CD8-positive, alpha-beta memory T cell (primary cell): ENCODE data around the gene VPS13D. TPM values are rescaled to one million over a fixed set of nuclear protein-coding genes. Genes with fewer than 3 reads are reported as not detected.

ENCODE experiments used
- CTCF ChIA-PET: fragments of 350-600 bp; sonication (Branson Sonifier 250); formaldehyde crosslinking; loops from one replicate; lab custom pipeline; 2021; ENCODE audit warnings: antibody characterized with exemption; lab: Charles Lee
- POLR2A ChIA-PET: fragments of 350-600 bp; sonication (Branson Sonifier 250); formaldehyde crosslinking; loops from one replicate; lab custom pipeline; 2021; ENCODE audit warnings: antibody characterized with exemption; lab: Charles Lee
- DNase-seq, 5 donors: peaks; one replicate each; pipeline versions ENCODE4 v3.0.0 to v3.0.0-alpha.2; 2020 to 2022; ENCODE audit warnings: mixed read lengths in 1 of 5
- H3K27ac ChIP-seq: one replicate; pipeline ENCODE4 v1.7.0; 2013; ENCODE audit warnings: low read depth, mild to moderate bottlenecking, low read length, moderate library complexity
- H3K27me3 ChIP-seq: 2 replicates; pipeline ENCODE4 v1.7.0; 2013; ENCODE audit warnings: low read length, mild to moderate bottlenecking; ENCODE audit not compliant: insufficient read depth, poor library complexity, severe bottlenecking
- H3K36me3 ChIP-seq: 2 replicates; pipeline ENCODE4 v1.7.0; 2013; ENCODE audit warnings: mild to moderate bottlenecking, low read length, moderate library complexity; ENCODE audit not compliant: insufficient read depth
- H3K4me1 ChIP-seq: 2 replicates; pipeline ENCODE4 v1.7.0; 2013; ENCODE audit warnings: mild to moderate bottlenecking, low read length, moderate library complexity; ENCODE audit not compliant: insufficient read depth
- H3K4me3 ChIP-seq: 2 replicates; pipeline ENCODE4 v1.7.0; 2013; ENCODE audit warnings: mild to moderate bottlenecking, low read length
- H3K9me3 ChIP-seq: 2 replicates; pipeline ENCODE4 v1.7.0; 2013; ENCODE audit warnings: mild to moderate bottlenecking, low read length
- H3K27ac Mint-ChIP-seq, 8 donors: one replicate each; pipeline ENCODE4 v1.8.0; 2020 to 2021; ENCODE audit warnings: mixed read lengths in 8 of 8, mild to moderate bottlenecking in 6 of 8, inconsistent platforms in 3 of 8, moderate library complexity in 3 of 8
- H3K27me3 Mint-ChIP-seq, 2 donors: one replicate each; pipeline ENCODE4 v1.8.0; 2020 to 2021; ENCODE audit warnings: mixed read lengths in 2 of 2, mild to moderate bottlenecking in 1 of 2, moderate library complexity in 1 of 2
- H3K36me3 Mint-ChIP-seq, 3 donors: one replicate each; pipeline ENCODE4 v1.8.0; 2020 to 2021; ENCODE audit warnings: mixed read lengths in 3 of 3, inconsistent platforms in 1 of 3, mild to moderate bottlenecking in 1 of 3
- H3K4me1 Mint-ChIP-seq, 3 donors: one replicate each; pipeline ENCODE4 v1.8.0; 2020 to 2021; ENCODE audit warnings: mixed read lengths in 3 of 3, inconsistent platforms in 1 of 3, mild to moderate bottlenecking in 1 of 3
- H3K4me3 Mint-ChIP-seq, 7 donors: one replicate each; pipeline ENCODE4 v1.8.0; 2020 to 2021; ENCODE audit warnings: mixed read lengths in 7 of 7, mild to moderate bottlenecking in 6 of 7, moderate library complexity in 4 of 7, inconsistent platforms in 2 of 7
- H3K9me3 Mint-ChIP-seq, 5 donors: one replicate each; pipeline ENCODE4 v1.8.0; 2020 to 2022; ENCODE audit warnings: mixed read lengths in 5 of 5, mild to moderate bottlenecking in 3 of 5, moderate library complexity in 2 of 5, inconsistent platforms in 1 of 5
- polyA plus RNA-seq: library from polyadenylated mRNA; unstranded; fragments of 300-500 nt; fragmentation: Illumina TruSeq; gene quantifications from one replicate; pipeline ENCODE4 v1.2.3, GENCODE V29; 2021
- total RNA-seq, 2 experiments: library from RNA; stranded (reverse); gene quantifications; one replicate each; pipeline ENCODE4 v1.2.3, GENCODE V29; 2021

VPS13D gene
- total and polyA plus RNA-seq, 3 experiments from 2014 or later: 9.7 to 28.5 (median 24.1) TPM

DNA sequence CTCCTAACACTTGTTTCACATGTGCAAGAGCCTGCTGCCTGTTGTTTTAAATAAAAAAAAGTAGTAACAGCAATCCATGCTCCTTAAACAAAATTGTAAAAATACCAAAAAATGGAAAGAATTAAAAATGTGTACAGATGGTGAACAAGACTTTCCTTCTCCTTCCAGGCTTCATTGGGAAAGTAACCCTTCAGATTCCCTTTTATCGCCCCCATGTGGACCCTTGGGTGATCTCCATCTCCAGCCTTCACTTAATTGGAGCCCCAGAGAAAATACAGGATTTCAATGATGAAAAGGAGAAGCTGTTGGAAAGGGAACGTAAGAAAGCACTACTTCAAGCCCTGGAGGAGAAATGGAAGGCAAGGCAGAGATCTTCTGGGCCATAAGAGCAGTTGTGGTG, 14.2 kb downstream of the VPS13D start:
- no peak for DNase-seq
- POLR2A ChIA-PET: no interaction called here
- no peaks in the 10 kb centered on the region for H3K9me3 Mint-ChIP-seq

DNA sequence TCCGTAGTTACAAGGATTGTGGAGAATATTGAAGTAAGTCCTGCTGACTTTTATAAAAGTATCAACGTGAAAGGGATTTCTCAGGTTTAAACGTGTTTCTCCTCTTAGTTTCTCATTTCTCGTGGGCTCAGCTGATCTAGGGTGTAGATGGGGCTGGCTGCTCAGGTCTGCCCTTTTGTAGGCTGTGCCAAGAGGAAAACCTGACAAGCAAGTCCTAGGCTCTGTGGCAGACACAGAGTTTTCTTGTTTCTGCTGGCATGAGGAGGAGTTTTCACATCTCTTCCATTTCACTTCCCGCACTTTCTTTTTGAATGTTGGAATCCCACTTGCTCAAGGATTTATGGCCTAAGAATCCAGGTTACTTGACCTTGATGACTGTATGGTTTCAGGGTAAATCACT, 14.8 kb downstream of the VPS13D start:
- Histone ChIP-seq H3K36me3 (peaks cover 45% of the 10 kb centered on the region), H3K27ac (no peak overlapping the region), H3K4me1 (no peaks in the 10 kb centered on the region), H3K4me3 (no peak overlapping the region), H3K9me3 (no peaks in the 10 kb centered on the region), H3K27me3 (no peaks in the 10 kb centered on the region)
- H3K36me3 Mint-ChIP-seq: peaks cover 3 to 80% (median 22%) of the 10 kb centered on the region in 3 donors
- peaks cover 5 to 14% (median 8%) of the 10 kb centered on the region in 3 donors for H3K4me1 Mint-ChIP-seq
- ChIA-PET CTCF (interaction anchor here (0.9 to 1.1 kb wide), 2 partner anchors 10 to 34 kb away, joined by 3 to 4 read pairs; no protein-coding TSS in a partner anchor), POLR2A (no interaction called here)
- no peak for DNase-seq
- H3K9me3 Mint-ChIP-seq: no peaks in the 10 kb centered on the region
- H3K27ac Mint-ChIP-seq: peak overlapping the region in 2 of 8 donors; percentile 40 to 50
- H3K27me3 Mint-ChIP-seq: no peaks in the 10 kb centered on the region
- no peak overlapping the region for H3K4me3 Mint-ChIP-seq

More for the DNA sequence above, 14.2 kb downstream of the VPS13D start:
- peaks cover 40% of the 10 kb centered on the region for H3K36me3 ChIP-seq
- H3K4me3 ChIP-seq: no peak overlapping the region
- H3K27ac ChIP-seq: no peak overlapping the region
- no peaks in the 10 kb centered on the region for H3K4me1 ChIP-seq
- no peaks in the 10 kb centered on the region for H3K27me3 ChIP-seq
- H3K9me3 ChIP-seq: no peaks in the 10 kb centered on the region
- Mint-ChIP-seq H3K4me3 (no peak overlapping the region), H3K27me3 (no peaks in the 10 kb centered on the region), H3K27ac (peak overlapping the region in 1 of 8 donors; percentile 40), H3K36me3 (peaks cover 3 to 77% (median 22%) of the 10 kb centered on the region in 3 donors), H3K4me1 (peaks cover 5 to 17% (median 8%) of the 10 kb centered on the region in 3 donors)
- CTCF ChIA-PET: interaction anchor here (0.9 to 1.4 kb wide), 2 partner anchors 10 to 95 kb away, joined by 3 to 4 read pairs; no protein-coding TSS in a partner anchor

DNA sequence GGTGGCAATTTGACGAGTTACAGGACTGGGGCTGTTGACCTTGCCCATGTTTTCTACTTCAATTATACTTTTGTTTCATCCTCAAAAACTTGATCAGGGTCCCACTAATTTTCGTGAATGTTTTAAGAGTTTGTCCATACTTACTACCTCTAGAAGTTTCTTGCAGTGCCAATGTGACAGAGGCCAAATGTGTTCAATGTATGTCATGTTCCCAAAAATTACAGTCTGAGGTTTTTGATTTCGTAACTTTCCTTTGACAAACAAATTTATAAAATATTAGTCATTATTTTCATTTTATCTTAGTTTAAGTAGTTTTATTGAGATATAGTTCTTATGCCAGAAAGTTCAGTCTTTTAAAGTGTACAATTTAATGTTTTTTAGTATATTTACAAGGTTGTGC, 15.3 kb downstream of the VPS13D start:
- Histone ChIP-seq H3K27ac (no peak overlapping the region), H3K4me1 (no peaks in the 10 kb centered on the region), H3K4me3 (no peak overlapping the region), H3K9me3 (no peaks in the 10 kb centered on the region), H3K36me3 (peaks cover 47% of the 10 kb centered on the region), H3K27me3 (no peaks in the 10 kb centered on the region)
- POLR2A ChIA-PET: no interaction called here
- no peak for DNase-seq
- Mint-ChIP-seq H3K27me3 (no peaks in the 10 kb centered on the region), H3K9me3 (no peaks in the 10 kb centered on the region), H3K4me1 (peaks cover 3 to 11% (median 8%) of the 10 kb centered on the region in 3 donors), H3K36me3 (peaks cover 3 to 80% (median 22%) of the 10 kb centered on the region in 3 donors), H3K4me3 (no peak overlapping the region), H3K27ac (peak overlapping the region in 1 of 8 donors; percentile 50)
- CTCF ChIA-PET: interaction anchor here (0.6 to 1.1 kb wide), 3 partner anchors 34 to 242 kb away, joined by 3 to 4 read pairs (median 3); no protein-coding TSS in a partner anchor

DNA sequence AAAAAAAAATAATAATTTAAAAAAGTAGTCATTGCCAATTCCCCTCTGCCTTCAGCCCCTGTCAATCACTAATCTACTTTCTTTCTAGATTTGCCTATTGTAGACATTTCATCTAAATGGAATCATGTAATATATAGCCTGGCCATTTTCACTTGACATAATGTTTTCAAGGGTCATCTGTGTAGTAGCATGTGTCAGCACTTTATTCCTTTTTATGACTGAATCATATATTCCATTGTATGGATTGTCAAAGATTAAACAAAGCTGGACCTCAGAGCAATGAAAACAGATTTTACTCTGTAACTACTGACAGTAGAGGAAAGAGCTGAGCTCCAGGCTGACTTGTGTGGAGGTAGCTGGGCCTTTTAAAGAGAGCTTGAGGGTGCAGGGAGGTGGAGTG, 15.9 kb downstream of the VPS13D start:
- no peak overlapping the region for H3K4me3 Mint-ChIP-seq
- ChIA-PET CTCF (interaction anchor here (0.6 to 1.1 kb wide), 2 partner anchors 121 to 243 kb away, joined by 3 to 4 read pairs; no protein-coding TSS in a partner anchor), POLR2A (no interaction called here)
- Histone ChIP-seq H3K9me3 (no peaks in the 10 kb centered on the region), H3K4me3 (no peak overlapping the region), H3K27ac (no peak overlapping the region), H3K27me3 (no peaks in the 10 kb centered on the region), H3K36me3 (peaks cover 50% of the 10 kb centered on the region), H3K4me1 (no peaks in the 10 kb centered on the region)
- H3K9me3 Mint-ChIP-seq: no peaks in the 10 kb centered on the region
- peaks cover 3 to 11% (median 8%) of the 10 kb centered on the region in 3 donors for H3K4me1 Mint-ChIP-seq
- no peaks in the 10 kb centered on the region for H3K27me3 Mint-ChIP-seq
- H3K27ac Mint-ChIP-seq: peak overlapping the region in 1 of 8 donors; percentile 51
- peaks cover 3 to 84% (median 24%) of the 10 kb centered on the region in 3 donors for H3K36me3 Mint-ChIP-seq
- no peak for DNase-seq

DNA sequence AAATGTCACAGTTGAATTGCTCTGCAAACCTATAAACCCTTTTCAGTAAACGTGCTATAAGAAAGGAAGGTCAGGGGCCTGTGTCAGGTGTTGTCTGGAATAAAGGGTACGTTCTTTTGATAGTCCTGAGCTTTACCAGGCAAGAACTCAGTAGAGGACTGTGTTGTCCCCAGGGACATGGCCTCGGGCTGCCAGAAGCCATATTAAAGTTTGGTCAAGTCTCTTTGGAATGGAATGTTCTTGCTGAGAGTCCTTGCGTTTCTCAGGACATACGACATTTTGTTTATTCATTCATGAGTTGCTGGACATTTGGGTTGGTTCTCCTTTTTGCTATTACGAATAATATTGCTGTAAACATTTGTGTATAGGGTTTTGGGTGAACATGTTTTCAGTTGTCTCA, 16.8 kb downstream of the VPS13D start:
- no peak overlapping the region for H3K27ac ChIP-seq
- H3K27ac Mint-ChIP-seq: no peak overlapping the region
- H3K4me3 ChIP-seq: no peak overlapping the region
- no peak for DNase-seq
- CTCF ChIA-PET: interaction anchor here (1.1 kb wide), 1 partner anchor 122 kb away, joined by 3 read pairs; no protein-coding TSS in a partner anchor
- no peaks in the 10 kb centered on the region for H3K9me3 Mint-ChIP-seq
- no peak overlapping the region for H3K4me3 Mint-ChIP-seq
- H3K4me1 Mint-ChIP-seq: peaks cover 4 to 6% (median 6%) of the 10 kb centered on the region in 3 donors
- H3K36me3 ChIP-seq: peaks cover 57% of the 10 kb centered on the region
- no peaks in the 10 kb centered on the region for H3K27me3 ChIP-seq
- H3K36me3 Mint-ChIP-seq: peaks cover 9 to 84% (median 25%) of the 10 kb centered on the region in 3 donors
- H3K4me1 ChIP-seq: no peaks in the 10 kb centered on the region
- no peaks in the 10 kb centered on the region for H3K27me3 Mint-ChIP-seq
- POLR2A ChIA-PET: no interaction called here
- H3K9me3 ChIP-seq: no peaks in the 10 kb centered on the region

DNA sequence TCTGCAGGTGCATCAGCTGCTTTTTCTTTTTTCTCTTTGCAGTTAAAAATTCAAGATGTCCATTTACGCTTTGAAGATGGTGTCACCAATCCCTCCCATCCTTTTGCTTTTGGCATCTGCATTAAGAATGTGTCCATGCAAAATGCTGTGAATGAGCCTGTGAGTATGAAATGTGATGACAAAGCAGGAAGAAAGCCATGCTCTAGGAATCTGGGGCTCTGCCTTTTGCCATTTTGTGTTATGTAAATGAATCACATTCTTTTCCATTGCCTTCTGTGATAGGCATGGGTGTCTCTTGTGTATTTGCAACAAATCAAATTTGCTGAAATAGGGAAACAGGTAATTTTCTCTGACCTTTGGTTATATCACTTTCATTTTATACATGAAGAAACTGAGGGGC, 19.4 kb downstream of the VPS13D start:
- POLR2A ChIA-PET: no interaction called here
- Histone ChIP-seq H3K9me3 (no peaks in the 10 kb centered on the region), H3K27me3 (no peaks in the 10 kb centered on the region), H3K27ac (no peak overlapping the region), H3K4me3 (no peak overlapping the region), H3K36me3 (peaks cover 62% of the 10 kb centered on the region), H3K4me1 (no peaks in the 10 kb centered on the region)
- Mint-ChIP-seq H3K27me3 (no peaks in the 10 kb centered on the region), H3K27ac (peak overlapping the region in 1 of 8 donors; percentile 32), H3K9me3 (no peaks in the 10 kb centered on the region), H3K4me3 (no peak overlapping the region), H3K4me1 (peaks cover 0 to 6% (median 4%) of the 10 kb centered on the region in 3 donors), H3K36me3 (peaks cover 10 to 81% (median 30%) of the 10 kb centered on the region in 3 donors)
- DNase-seq: no peak
- CTCF ChIA-PET: interaction anchor here (0.6 kb wide), 1 partner anchor 40 kb away, joined by 3 read pairs; no protein-coding TSS in a partner anchor

DNA sequence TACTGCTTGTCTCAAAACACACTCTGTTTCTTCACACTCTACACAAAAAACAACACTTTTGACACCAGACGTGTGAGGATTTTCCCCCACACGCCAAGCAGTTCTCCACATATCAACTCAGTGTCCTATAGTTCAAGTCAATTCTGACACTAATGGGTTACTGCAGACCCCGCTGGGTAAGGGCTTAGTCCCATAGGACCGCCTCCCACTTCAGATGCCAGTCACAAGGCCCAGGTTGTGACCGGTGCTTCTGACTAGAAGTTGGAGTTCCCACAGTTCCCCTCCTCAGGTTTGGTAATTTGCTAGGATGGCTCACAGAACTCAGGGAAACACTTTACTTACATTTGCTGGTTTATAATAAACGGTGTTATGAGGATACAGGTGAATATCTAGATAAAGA, 19.9 kb downstream of the VPS13D start:
- DNase-seq: no peak
- Mint-ChIP-seq H3K36me3 (peaks cover 10 to 79% (median 27%) of the 10 kb centered on the region in 3 donors), H3K27ac (peak overlapping the region in 3 of 8 donors; percentile 10 to 76 (median 63)), H3K4me1 (peaks cover 0 to 6% (median 3%) of the 10 kb centered on the region in 3 donors), H3K4me3 (no peak overlapping the region), H3K9me3 (no peaks in the 10 kb centered on the region), H3K27me3 (no peaks in the 10 kb centered on the region)
- POLR2A ChIA-PET: no interaction called here
- Histone ChIP-seq H3K27ac (no peak overlapping the region), H3K9me3 (no peaks in the 10 kb centered on the region), H3K36me3 (peaks cover 56% of the 10 kb centered on the region), H3K27me3 (no peaks in the 10 kb centered on the region), H3K4me3 (no peak overlapping the region), H3K4me1 (no peaks in the 10 kb centered on the region)
- CTCF ChIA-PET: no interaction called here

DNA sequence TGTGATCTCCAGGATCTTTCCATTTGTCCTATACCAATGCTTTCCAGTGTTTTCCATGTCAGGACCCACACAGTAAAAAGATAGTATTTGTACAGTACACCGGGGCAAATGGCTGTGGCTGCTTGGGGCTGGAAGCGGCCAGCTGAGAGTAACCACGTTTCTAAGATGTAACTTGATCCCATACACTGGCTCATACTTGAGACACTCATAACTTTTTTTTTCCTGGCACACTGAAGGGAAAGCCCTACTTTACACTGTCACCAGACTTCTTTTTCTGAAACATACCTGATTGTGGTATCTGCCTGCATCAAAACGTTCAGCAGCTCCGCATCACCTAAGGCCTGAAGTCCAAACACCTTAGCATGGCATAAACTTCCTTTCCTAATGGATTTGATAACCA, 21.6 kb downstream of the VPS13D start:
- Histone ChIP-seq H3K27me3 (no peaks in the 10 kb centered on the region), H3K4me1 (no peaks in the 10 kb centered on the region), H3K36me3 (peaks cover 48% of the 10 kb centered on the region), H3K9me3 (no peaks in the 10 kb centered on the region), H3K4me3 (no peak overlapping the region), H3K27ac (no peak overlapping the region)
- Mint-ChIP-seq H3K27me3 (no peaks in the 10 kb centered on the region), H3K4me1 (peaks cover 0 to 3% (median 0%) of the 10 kb centered on the region in 3 donors), H3K27ac (peak overlapping the region in 1 of 8 donors; percentile 19), H3K36me3 (peaks cover 10 to 76% (median 21%) of the 10 kb centered on the region in 3 donors), H3K4me3 (no peak overlapping the region), H3K9me3 (no peaks in the 10 kb centered on the region)
- no peak for DNase-seq
- ChIA-PET POLR2A (no interaction called here), CTCF (no interaction called here)
